B cell (primary cell): ENCODE measurements around the gene TOR1A. TPM values are rescaled to one million over a fixed set of nuclear protein-coding genes. Genes with fewer than 3 reads are reported as not detected.

Experiments
- ATAC-seq: fragments of 200-7000 bp; cut with Tn5 transposase; one replicate; pipeline ENCODE4 v1.10.0; 2021; ENCODE audit warnings: low read depth, mild to moderate bottlenecking, moderate number of reproducible peaks, moderate library complexity
- CTCF ChIA-PET: fragments of 350-600 bp; sonication (Branson Sonifier 250); formaldehyde crosslinking; loops from one replicate; lab custom pipeline; 2021; ENCODE audit warnings: antibody characterized with exemption, inconsistent platforms; lab: Charles Lee
- POLR2A ChIA-PET: fragments of 350-600 bp; sonication (Branson Sonifier 250); formaldehyde crosslinking; loops from one replicate; lab custom pipeline; 2021; ENCODE audit warnings: antibody characterized with exemption; lab: Charles Lee
- DNase-seq: peaks from one replicate; pipeline ENCODE4 v3.0.0; 2013
- H2AFZ ChIP-seq: 2 replicates; pipeline ENCODE4 v1.6.1; 2012; ENCODE audit warnings: mild to moderate bottlenecking, low read depth, low read length; ENCODE audit not compliant: insufficient read depth, poor library complexity, severe bottlenecking
- H3K27ac ChIP-seq, 2 donors: 1 replicate in 1 of 2; 2 replicates in 1 of 2; pipeline ENCODE4 v1.5.1; 2012 to 2013; ENCODE audit warnings: low read length in 2 of 2, mild to moderate bottlenecking in 2 of 2, moderate library complexity in 1 of 2
- H3K27me3 ChIP-seq, 4 experiments: fragments of 200-600 bp in 1 of 4; sonication (generic) in 1 of 4; replicated peaks in 1 of 4; 1 replicate in 2 of 4; 2 replicates in 2 of 4; pipeline versions ENCODE4 v1.6.1 to v1.7.0; 2013 to 2016; ENCODE audit warnings: low read length in 3 of 4, mild to moderate bottlenecking in 2 of 4, mixed read lengths in 1 of 4, moderate library complexity in 1 of 4; ENCODE audit not compliant: insufficient read depth in 4 of 4, control insufficient read depth in 3 of 4; ENCODE audit errors: control extremely low read depth in 1 of 4
- H3K36me3 ChIP-seq, 2 experiments: replicated peaks in 1 of 2; 1 replicate in 1 of 2; 2 replicates in 1 of 2; pipeline versions ENCODE4 v1.6.1 to v1.7.1; 2013; ENCODE audit warnings: low read length in 1 of 2; ENCODE audit not compliant: insufficient read depth in 2 of 2, control insufficient read depth in 1 of 2; ENCODE audit errors: control extremely low read depth in 1 of 2, extremely low read depth in 1 of 2
- H3K4me1 ChIP-seq, 2 donors: fragments of 200-600 bp in 1 of 2; sonication (generic) in 1 of 2; 1 replicate in 1 of 2; 2 replicates in 1 of 2; pipeline versions ENCODE4 v1.5.1 to v1.6.1; 2013 to 2017; ENCODE audit warnings: low read length in 2 of 2; ENCODE audit not compliant: control insufficient read depth in 2 of 2, insufficient read depth in 2 of 2
- H3K4me2 ChIP-seq: replicated peaks from 2 replicates; pipeline ENCODE3; 2012; ENCODE audit warnings: mild to moderate bottlenecking, low read depth, low read length; ENCODE audit not compliant: poor library complexity, severe bottlenecking
- H3K4me3 ChIP-seq, 5 experiments: fragments of 200-600 bp in 1 of 5; sonication (generic) in 1 of 5; 1 replicate in 3 of 5; 2 replicates in 2 of 5; pipeline versions ENCODE4 v1.5.1 to v1.7.0; 2011 to 2016; ENCODE audit warnings: low read length in 4 of 5, mild to moderate bottlenecking in 4 of 5, low read depth in 2 of 5, control low read depth in 1 of 5, moderate library complexity in 1 of 5; ENCODE audit not compliant: insufficient read depth in 1 of 5; ENCODE audit errors: control extremely low read depth in 1 of 5, extremely low read depth in 1 of 5
- H3K79me2 ChIP-seq: fragments of 200-600 bp; sonication (generic); one replicate; pipeline ENCODE4 v1.6.0; 2016; ENCODE audit warnings: low read length; ENCODE audit not compliant: control insufficient read depth, insufficient read depth
- H3K9ac ChIP-seq: fragments of 200-600 bp; sonication (generic); 2 replicates; pipeline ENCODE4 v1.6.1; 2017; ENCODE audit warnings: mild to moderate bottlenecking, low read length, moderate library complexity
- H3K9me3 ChIP-seq, 3 donors: one replicate each; pipeline versions ENCODE4 v1.6.1 to v1.7.1; 2013; ENCODE audit warnings: low read length in 2 of 3; ENCODE audit not compliant: control insufficient read depth in 2 of 3, insufficient read depth in 1 of 3; ENCODE audit errors: control extremely low read depth in 1 of 3
- H4K20me1 ChIP-seq: 2 replicates; pipeline ENCODE4 v1.6.0; 2012; ENCODE audit warnings: mild to moderate bottlenecking, low read length; ENCODE audit not compliant: insufficient read depth, control insufficient read depth, poor library complexity, severe bottlenecking
- H3K27ac Mint-ChIP-seq: one replicate; pipeline ENCODE4 v1.8.0; 2021; ENCODE audit warnings: mixed read lengths
- H3K27me3 Mint-ChIP-seq: one replicate; pipeline ENCODE4 v1.8.0; 2021; ENCODE audit warnings: mixed read lengths
- H3K4me1 Mint-ChIP-seq: one replicate; pipeline ENCODE4 v1.8.0; 2021; ENCODE audit warnings: mixed read lengths
- H3K4me3 Mint-ChIP-seq: one replicate; pipeline ENCODE4 v1.8.0; 2021; ENCODE audit warnings: mixed read lengths
- H3K9me3 Mint-ChIP-seq: one replicate; pipeline ENCODE4 v1.8.0; 2022; ENCODE audit warnings: mixed read lengths; ENCODE audit not compliant: insufficient read depth
- CTCF ChIP-seq: fragments of 200-600 bp; IDR thresholded peaks from one replicate; pipeline ENCODE4 v1.8.0; 2022; ENCODE audit warnings: antibody characterized with exemption, mild to moderate bottlenecking
- EZH2 ChIP-seq: IDR thresholded peaks from 2 replicates; pipeline ENCODE4 v1.6.1; 2012; ENCODE audit warnings: borderline replicate concordance, low read depth, mild to moderate bottlenecking, moderate library complexity, low read length; ENCODE audit not compliant: insufficient read depth, poor library complexity, severe bottlenecking
- WGBS: methylation state at CpG from one replicate; pipeline ENCODE4 v1.1.5; 2013; ENCODE audit warnings: missing lambda C conversion rate; ENCODE audit not compliant: insufficient coverage; 5-methylcytosine and 5-hydroxymethylcytosine counted together
- intact Hi-C: fragments of 100-400 bp; cut with micrococcal nuclease; formaldehyde crosslinking; loops from one replicate; pipeline ENCODE4 v1.10.0; 2022
- polyA plus RNA-seq: library from polyadenylated mRNA; depleted of rRNA; stranded (reverse); fragments of >200 nt; gene quantifications from 2 replicates; pipeline ENCODE4 v1.2.3, GENCODE V29; 2012
- total RNA-seq, 2 donors: library from RNA; stranded (reverse); fragments of 120-200 nt in 1 of 2; gene quantifications; 1 replicate in 1 of 2; 2 replicates in 1 of 2; pipeline versions ENCODE4 v1.2.3 to v1.2.4, GENCODE V29; 2013 to 2022

Gene TOR1A
- total and polyA plus RNA-seq, 2 donors (not counting 1 experiment from before 2014, with no cell fraction given): 28.6 to 30.3 TPM

- H3K27me3 Mint-ChIP-seq: no peaks in the 10 kb centered on the region
- 65% methylated on average over 10 of the region's 11 CpGs for WGBS
- peaks cover 14% of the 10 kb centered on the region for H4K20me1 ChIP-seq
- H3K36me3 ChIP-seq: peaks cover 0 to 42% of the 10 kb centered on the region in 2 experiments
- no peak overlapping the region for H2AFZ ChIP-seq
- no peak overlapping the region for H3K9ac ChIP-seq
- H3K27me3 ChIP-seq: no peaks in the 10 kb centered on the region
- ChIA-PET CTCF (interaction anchor here (0.5 to 2.0 kb wide), 3 partner anchors 26 to 678 kb away, joined by 3 to 4 read pairs (median 4); no protein-coding TSS in a partner anchor), POLR2A (no interaction called here)
- peaks cover 15% of the 10 kb centered on the region for H3K4me1 Mint-ChIP-seq
- H3K9me3 Mint-ChIP-seq: no peaks in the 10 kb centered on the region
- DNase-seq (no peak), ATAC-seq (no peak)
- H3K9me3 ChIP-seq: no peaks in the 10 kb centered on the region
- no peak overlapping the region for H3K4me3 ChIP-seq
- intact Hi-C loops: loop anchor here (10.0 kb wide), 1 partner anchor 695 kb away; the partner anchor contains the start of genes CRAT and PTPA
- peaks cover 0 to 1% of the 10 kb centered on the region in 2 donors for H3K4me1 ChIP-seq
- TF ChIP-seq EZH2: no peak
- TF ChIP-seq CTCF: no peak
- H3K4me3 Mint-ChIP-seq: no peak overlapping the region
- H3K27ac ChIP-seq: no peak overlapping the region
- H3K79me2 ChIP-seq: peaks cover 19% of the 10 kb centered on the region
- no peak overlapping the region for H3K27ac Mint-ChIP-seq
- no peak overlapping the region for H3K4me2 ChIP-seq
Measured at GRCh38 chr9:129809346-129809745, 14.6 kb downstream of the TOR1A start.

- peak overlapping the region; percentile 45 for H3K4me3 Mint-ChIP-seq
- H3K27me3 Mint-ChIP-seq: no peaks in the 10 kb centered on the region
- DNase-seq (no peak), ATAC-seq (no peak)
- ChIA-PET CTCF (no interaction called here), POLR2A (no interaction called here)
- H3K27ac ChIP-seq: no peak overlapping the region
- peaks cover 24% of the 10 kb centered on the region for H3K4me1 Mint-ChIP-seq
- TF ChIP-seq EZH2: no peak
- TF ChIP-seq CTCF: no peak
- H3K27me3 ChIP-seq: no peaks in the 10 kb centered on the region
- H3K9me3 Mint-ChIP-seq: no peaks in the 10 kb centered on the region
- peaks cover 6 to 13% of the 10 kb centered on the region in 2 donors for H3K4me1 ChIP-seq
- no peak overlapping the region for H2AFZ ChIP-seq
- H3K79me2 ChIP-seq: peaks cover 20% of the 10 kb centered on the region
- H3K27ac Mint-ChIP-seq: peak overlapping the region; percentile 18
- no peak overlapping the region for H3K4me2 ChIP-seq
- H3K4me3 ChIP-seq: no peak overlapping the region
- 100% methylated on average over 1 of the region's 4 CpGs for WGBS
- intact Hi-C loops: loop anchor here (10.0 kb wide), 1 partner anchor 691 kb away; the partner anchor contains the start of genes CRAT and PTPA
- H4K20me1 ChIP-seq: peaks cover 7% of the 10 kb centered on the region
- peaks cover 0 to 31% of the 10 kb centered on the region in 2 experiments for H3K36me3 ChIP-seq
- H3K9me3 ChIP-seq: no peaks in the 10 kb centered on the region
- no peak overlapping the region for H3K9ac ChIP-seq
Measured at GRCh38 chr9:129806061-129806460, 17.9 kb downstream of the TOR1A start.
